HG03342 (cell line): Measurements from ENCODE around the gene COPRS.

Experiments used
- ATAC-seq: cut with Tn5 transposase; IDR thresholded peaks from one replicate; pipeline ENCODE4 v1.9.1; 2021; ENCODE audit warnings: mild to moderate bottlenecking, moderate library complexity; ENCODE audit not compliant: unreplicated experiment

COPRS gene

GRCh38 chr17:31858642-31859486 lies at the start of gene COPRS:
Gene COPRS (minus strand): TSS chr17:31859244. CDS start chr17:31859199, 45 bp downstream.
- peak; percentile 74 for ATAC-seq

- no peak for ATAC-seq
These were observed 49.3 kb upstream of the COPRS start for GRCh38 chr17:31908386-31908785.

GRCh38 chr17:31907342-31907962 lies 48.4 kb upstream of the COPRS start:
- no peak for ATAC-seq

- no peak for ATAC-seq
These were observed 44.4 kb upstream of the COPRS start for GRCh38 chr17:31903401-31903800.

GRCh38 chr17:31902693-31903092 lies 43.6 kb upstream of the COPRS start:
- no peak for ATAC-seq

GRCh38 chr17:31900877-31901276 lies 41.8 kb upstream of the COPRS start:
- ATAC-seq, result no peak

- ATAC-seq, result no peak
These were observed 29.1 kb upstream of the COPRS start for GRCh38 chr17:31888124-31888523.

- no peak for ATAC-seq
These were observed 23.5 kb upstream of the COPRS start for GRCh38 chr17:31882571-31882970.

- ATAC-seq, result no peak
These were observed 21.3 kb upstream of the COPRS start for GRCh38 chr17:31880311-31880710.

- no peak for ATAC-seq
These were observed 19.6 kb upstream of the COPRS start for GRCh38 chr17:31878703-31879073.

GRCh38 chr17:31877911-31878702 lies 19.1 kb upstream of the COPRS start:
- ATAC-seq, result no peak

GRCh38 chr17:31877341-31877740 lies 18.3 kb upstream of the COPRS start:
- no peak for ATAC-seq

GRCh38 chr17:31875081-31875480 lies 16.0 kb upstream of the COPRS start:
- ATAC-seq, result no peak

GRCh38 chr17:31869797-31870568 lies 10.9 kb upstream of the COPRS start:
- ATAC-seq, result no peak

- ATAC-seq, result no peak
These were observed 10.0 kb upstream of the COPRS start for GRCh38 chr17:31869031-31869430.

GRCh38 chr17:31859487-31860008 lies 504 bp upstream of the COPRS start:
- no peak for ATAC-seq

- ATAC-seq, result peak; percentile 16
These were observed 963 bp downstream of the COPRS start for GRCh38 chr17:31857920-31858641.

- no peak for ATAC-seq
These were observed 2.3 kb downstream of the COPRS start for GRCh38 chr17:31856750-31857149.

- ATAC-seq, result no peak
These were observed 4.4 kb downstream of the COPRS start for GRCh38 chr17:31854672-31855071.

GRCh38 chr17:31853911-31854470 lies 5.1 kb downstream of the COPRS start:
- no peak for ATAC-seq
